GM18951 (cell line): ENCODE data around the gene GADD45B.

ENCODE experiments used
- POLR2A ChIP-seq: IDR thresholded peaks from 4 replicates; pipeline ENCODE4 v1.6.1; 2011; ENCODE audit warnings: mild to moderate bottlenecking; ENCODE audit not compliant: insufficient read length, insufficient read depth; ENCODE audit errors: extremely low read depth
- in situ Hi-C: fragments of 300-500 bp; cut with MboI; formaldehyde crosslinking; loops from one replicate; pipeline ENCODE4 v1.12.0; 2022; ENCODE audit warnings: low sequenced_read_pairs, mixed read lengths, inconsistent platforms; ENCODE audit not compliant: unreplicated experiment

GADD45B gene, protein sequence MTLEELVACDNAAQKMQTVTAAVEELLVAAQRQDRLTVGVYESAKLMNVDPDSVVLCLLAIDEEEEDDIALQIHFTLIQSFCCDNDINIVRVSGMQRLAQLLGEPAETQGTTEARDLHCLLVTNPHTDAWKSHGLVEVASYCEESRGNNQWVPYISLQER

DNA sequence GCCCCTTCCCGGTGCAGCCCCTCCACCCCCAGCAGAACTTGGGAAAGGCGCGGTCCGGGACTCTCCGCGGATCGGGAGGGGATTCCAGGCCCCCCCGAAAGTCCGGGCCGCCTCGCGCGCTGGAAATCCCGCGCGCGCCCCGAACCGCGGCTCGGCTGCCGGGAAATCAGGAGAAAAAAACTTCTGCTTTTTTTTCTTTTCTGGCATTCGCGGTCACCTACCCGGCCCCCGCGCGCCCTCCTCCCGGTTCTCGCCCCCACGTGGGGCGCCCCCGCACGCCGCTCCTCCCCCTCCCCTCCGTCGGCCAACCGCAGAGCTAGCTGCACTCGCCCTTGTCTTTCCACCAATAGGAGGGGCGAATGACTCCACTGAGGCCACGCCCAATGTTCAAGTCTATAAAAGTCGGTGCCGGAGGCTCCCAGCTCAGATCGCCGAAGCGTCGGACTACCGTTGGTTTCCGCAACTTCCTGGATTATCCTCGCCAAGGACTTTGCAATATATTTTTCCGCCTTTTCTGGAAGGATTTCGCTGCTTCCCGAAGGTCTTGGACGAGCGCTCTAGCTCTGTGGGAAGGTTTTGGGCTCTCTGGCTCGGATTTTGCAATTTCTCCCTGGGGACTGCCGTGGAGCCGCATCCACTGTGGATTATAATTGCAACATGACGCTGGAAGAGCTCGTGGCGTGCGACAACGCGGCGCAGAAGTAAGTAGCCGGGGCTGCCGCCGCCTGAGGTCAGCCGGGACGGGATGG, at the start of gene GADD45B:
TSS of gene GADD45B (plus strand) at position 426 of the 749 bp plus-strand sequence. CDS start at position 658, 232 bp downstream.
- in situ Hi-C loops: loop anchor here (5.0 kb wide), 1 partner anchor 136 kb away; no protein-coding TSS in a partner anchor
- peak; percentile 100 for TF ChIP-seq POLR2A

DNA sequence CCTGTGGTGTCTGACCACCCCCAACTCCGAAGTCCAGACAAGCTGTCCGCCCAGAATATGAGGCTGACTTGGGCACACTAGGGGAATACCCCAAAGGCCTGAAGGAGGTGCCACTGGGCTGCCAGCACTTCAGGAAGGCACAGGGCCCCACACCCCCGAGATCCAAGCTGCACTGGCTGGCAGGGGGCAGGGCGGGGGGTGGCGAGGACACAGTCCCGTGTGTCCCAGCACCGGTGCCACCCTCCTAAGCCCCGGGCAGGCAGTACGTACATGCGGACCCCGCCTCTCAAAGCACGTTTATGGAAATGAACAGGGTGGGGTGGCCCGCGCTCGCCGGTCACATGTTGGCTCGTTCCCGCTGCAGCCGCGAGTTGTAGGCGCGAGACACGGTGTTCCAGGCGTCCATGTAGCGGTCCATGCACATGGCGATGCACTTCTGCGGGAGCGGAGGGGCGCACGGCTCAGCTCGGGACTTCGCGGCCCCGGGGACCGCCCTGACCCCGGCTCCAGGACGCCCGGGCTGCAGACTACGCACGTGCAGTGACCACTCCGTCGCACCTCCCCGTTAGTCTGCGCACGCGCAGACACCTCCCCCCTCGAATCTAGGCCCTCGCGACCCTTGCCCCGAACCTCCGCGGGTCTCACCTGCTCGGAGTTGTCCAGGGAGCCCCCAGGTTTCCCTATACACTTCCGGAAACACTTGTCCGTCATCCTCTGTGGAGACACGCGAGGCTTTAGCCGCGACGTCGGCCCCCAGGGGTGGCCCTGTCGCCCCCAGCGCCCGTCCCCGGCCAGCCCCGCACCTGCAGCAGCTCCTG, 49.1 kb upstream of the GADD45B start:
- TF ChIP-seq POLR2A: no peak
- in situ Hi-C loops: no loop called here

DNA sequence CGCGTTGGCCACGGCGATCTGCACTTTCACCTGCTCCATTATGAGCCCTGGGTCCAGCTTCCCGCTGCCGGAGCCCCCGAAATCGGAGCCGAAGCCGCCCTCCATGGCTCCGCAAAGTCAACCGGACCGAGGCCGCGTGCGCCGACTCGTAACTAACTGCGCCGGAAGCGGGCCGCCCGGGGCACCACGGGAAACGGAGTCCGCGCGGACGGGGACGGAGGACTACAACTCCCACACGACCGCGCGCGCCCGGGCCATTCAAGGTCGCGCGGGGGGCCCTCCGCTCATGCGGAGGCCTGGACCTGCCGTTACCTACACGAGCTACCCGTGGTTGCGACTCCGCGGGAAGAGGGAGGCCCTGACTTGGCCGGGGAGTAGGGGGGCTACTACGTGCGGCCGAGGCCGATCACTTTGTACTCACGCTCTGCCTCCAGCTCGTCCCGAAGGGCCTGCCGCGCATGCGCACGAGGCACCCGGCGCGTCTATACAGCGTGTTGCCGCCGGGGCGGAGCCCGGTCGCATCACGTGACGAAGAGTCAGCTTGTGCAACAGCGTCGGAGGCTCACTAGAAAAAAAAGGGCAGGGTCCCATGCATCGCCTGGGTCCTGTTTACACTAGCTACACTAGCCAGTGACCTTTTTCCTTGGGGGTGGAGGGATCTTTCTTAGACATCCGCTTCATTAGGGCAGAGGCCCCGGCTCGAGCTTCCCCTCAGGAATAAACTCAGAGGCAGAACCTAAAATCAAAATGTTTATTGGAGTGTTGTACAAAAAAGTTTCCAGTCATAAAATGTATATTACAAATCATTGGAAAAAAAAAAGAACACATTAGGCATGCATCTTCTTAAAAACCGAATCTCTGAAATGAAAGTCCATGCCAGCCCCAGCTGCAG, 48.3 kb upstream of the GADD45B start, which contains the start of gene TIMM13:
TSS of gene TIMM13 (minus strand) at position 158 of the 892 bp plus-strand sequence. CDS start at position 105, 53 bp downstream.
- peak; percentile 78 for TF ChIP-seq POLR2A
- in situ Hi-C loops: no loop called here

DNA sequence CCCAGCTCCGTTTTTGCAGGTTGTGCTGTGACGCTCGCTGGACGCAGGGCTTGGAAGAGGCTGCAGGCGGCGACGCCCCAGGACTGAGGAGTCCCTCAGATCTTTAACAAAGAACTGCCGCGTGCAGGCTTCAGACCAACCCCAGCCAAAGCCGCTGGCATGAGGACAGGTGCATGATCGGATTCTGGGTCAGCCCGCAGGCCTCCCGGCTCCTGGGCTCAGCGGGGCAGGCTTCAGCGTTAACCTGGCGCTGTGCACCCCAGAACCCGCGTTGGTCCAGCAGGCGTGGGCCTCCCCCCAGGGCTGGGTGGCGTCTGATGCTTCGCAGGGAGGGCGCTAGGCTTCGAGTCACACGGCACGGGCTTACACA, 47.6 kb upstream of the GADD45B start:
- in situ Hi-C loops: no loop called here
- no peak for TF ChIP-seq POLR2A

DNA sequence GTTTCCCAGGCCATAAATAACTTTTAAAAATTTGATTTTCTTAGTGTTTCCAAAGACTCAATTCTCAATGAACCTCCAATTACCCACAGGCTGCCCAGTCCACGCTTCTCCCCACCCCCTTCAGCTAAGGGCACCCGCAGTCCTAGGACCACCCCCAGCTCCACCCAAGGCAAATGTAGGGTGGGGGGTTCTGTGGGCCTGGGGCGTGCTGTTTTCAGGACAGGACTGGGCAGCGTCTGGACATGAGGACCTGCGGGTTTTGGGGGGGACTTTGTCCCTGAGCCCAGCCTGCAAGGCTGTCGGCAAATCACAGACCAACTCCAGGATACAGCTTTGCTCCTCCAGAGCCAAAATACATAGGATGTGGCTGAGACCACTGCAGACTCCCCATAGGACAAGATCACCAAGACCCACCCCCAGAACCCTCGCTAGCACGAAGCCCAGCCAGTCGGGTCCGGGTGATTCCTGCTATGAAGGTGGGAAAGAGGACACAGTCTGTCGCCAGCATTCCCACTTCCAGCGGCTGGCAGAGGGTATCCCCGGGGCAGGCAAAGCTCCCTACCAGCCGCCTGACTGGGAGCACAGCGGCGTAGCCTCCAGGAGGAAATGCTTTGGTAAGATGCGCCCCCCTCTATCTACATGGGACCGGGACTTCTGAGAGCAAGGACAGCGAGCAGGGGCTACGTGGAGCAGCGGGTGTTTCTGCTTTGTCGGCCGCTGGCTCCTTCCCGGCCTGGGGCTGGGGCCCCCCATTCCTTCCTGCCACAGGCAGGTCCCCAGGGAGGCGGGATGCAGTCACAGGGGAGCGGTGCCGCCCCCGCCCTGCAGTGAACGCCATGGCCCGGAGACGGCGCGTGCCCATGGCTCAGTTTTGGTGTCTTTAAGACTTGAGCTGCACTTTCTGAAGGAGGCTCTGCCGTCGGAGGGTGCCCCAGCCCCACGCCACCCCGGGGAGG, 46.9 kb upstream of the GADD45B start:
- no peak for TF ChIP-seq POLR2A
- in situ Hi-C loops: no loop called here

DNA sequence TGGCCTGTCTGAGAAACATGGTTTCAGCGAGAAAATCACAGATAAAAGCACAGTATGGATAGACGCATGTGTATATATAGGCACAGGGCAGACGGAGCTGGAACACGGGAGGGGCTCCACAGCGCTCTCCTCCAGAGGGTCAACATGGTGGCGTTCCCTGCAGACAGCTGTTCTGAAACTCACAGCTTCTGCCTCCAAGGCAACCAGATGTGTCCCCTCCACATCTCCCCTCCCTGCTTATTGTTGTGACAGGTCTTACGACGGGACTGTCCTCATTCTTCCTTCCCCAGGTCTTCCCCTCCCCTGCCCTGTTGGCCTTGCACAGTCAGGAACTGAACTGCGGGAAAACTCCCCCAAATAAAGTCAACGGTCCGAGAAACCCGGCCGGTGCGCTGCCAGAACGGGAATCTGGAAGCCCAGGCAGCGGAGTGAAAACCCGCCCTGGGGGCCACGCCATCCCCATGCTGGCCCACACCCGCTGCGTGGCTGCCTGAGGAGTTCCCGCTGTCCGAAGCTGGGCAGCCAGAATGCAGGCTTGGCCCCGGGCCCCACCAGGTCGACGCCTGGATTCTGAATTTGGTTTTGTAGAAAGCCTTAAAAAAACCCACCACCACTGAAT, 45.9 kb upstream of the GADD45B start:
- in situ Hi-C loops: no loop called here

DNA sequence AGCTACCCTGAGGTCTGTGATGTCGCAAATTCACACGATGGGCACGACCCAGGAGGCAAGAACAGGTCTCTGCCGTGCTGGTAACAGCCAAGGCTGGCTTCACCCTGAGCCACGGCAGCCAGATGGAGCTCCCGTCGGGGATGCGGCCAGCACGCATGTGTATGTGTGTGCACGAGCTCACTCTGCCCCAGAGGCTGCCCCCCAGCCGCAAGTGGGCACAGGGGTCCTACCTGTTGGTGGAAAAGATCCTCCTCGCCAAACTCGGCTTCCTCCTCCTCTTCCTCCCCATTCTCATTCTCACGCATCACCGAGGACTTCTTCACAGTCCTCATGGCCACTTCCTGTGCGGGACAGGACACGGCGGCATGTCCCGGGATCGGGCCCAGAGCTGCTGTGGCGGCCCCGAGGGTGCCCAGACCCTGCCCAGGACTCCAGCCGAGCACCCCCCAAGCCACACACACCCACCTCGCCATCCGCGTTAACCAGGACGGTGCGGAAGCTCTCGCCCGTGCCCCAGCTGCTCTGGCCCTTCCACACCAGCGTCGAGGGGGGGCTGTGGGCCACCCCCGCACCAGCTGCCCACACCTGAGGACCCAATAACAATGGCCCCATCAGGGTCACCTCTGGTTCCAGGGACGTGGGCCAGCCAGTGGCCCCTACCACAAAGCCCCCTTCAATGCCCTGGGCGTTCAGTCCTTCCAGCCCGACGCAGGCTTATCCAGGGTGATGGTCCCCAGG, 44.4 kb upstream of the GADD45B start:
- in situ Hi-C loops: no loop called here
- no peak for TF ChIP-seq POLR2A

More for the DNA sequence above, 45.9 kb upstream of the GADD45B start:
- no peak for TF ChIP-seq POLR2A

DNA sequence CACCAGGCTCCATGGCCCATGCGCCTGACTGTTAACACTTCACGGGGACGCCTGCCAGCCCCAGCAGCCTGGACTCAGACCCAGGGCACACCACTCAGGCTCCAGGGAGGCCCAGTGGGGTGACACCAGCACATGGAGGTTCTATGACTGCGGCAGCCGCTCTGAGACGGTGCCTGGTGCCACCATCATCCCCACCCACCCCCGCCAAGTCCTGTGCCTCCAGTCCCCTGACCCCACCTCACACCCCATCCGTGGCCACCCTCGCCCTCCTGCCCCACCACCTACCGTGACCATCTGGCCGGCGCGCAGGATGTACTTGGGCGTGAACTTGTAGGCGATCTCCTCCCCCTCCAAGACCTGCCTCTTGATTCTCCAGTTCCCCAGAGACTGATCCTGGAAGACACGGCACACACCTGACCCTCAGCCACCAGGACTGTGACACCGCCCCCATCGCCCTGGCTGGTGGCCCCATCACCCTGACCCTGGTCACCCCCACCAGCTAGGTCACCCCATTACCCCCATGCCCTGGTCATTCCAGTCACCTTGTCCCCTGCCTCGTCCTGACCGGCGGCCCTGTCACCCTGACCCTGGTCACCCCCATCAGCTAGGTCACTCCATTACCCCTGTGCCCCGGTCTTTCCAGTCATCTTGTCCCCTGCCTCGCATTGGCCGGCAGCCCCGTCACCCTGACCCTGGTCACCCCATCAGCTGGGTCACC, 43.6 kb upstream of the GADD45B start:
- no peak for TF ChIP-seq POLR2A
- in situ Hi-C loops: no loop called here

DNA sequence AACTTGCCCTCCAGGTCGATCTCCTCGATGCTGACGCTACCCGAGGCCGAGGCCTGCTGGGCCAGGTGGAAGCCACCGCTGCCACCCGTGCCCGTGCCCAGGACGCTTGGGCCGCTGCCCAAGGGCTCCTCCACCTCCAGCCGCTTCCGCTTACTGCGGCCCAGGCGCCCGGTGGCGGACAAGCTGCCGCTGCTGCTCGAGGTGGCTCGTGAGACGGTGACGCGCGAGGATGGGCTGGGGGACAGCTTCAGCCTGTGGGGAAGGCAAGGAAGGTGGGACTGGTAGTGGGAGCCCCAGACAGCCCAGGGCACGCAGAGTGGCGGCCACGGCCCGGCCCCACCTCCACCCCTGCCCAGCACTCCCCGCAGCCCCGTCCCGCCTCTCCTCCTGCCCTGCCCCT, 42.1 kb upstream of the GADD45B start:
- in situ Hi-C loops: no loop called here
- no peak for TF ChIP-seq POLR2A

DNA sequence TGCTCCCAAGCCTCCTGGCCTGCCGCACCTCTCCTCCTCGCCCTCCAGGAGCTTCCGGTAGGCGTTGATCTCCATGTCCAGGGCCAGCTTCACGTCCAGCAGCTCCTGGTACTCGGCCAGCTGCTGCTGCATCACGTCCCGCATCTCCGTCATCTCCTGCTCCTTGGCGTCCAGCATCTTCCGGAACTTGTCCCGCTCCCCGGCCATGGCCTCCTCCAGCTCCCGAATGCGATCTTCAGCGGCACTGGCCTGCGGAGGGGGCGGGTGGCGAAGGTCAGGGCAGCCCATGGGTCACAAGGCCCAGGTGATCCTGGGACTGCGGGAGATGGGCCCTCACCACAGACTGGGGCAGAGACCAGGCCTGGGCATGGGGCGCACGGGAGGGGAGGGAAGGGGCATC, 41.7 kb upstream of the GADD45B start:
- no peak for TF ChIP-seq POLR2A
- in situ Hi-C loops: no loop called here
